ENCODE measurements around the gene SNHG17.
A peak's percentile ranks its signal among the peaks of the same experiment; 100 is the strongest.

GRCh38 chr20:38418509-38419204 lies 16.5 kb downstream of the SNHG17 start:
- TF ChIP-seq CTCF (IDR thresholded peaks at IDR 0.05 in 8 of 11, conservative IDR thresholded peaks at IDR 0.05 in 3 of 11) (no peak), POLR2AphosphoS5 (IDR thresholded peaks at IDR 0.05) (peak in 1 of 3 donors; percentile 18)
